ENCODE results near the gene CR1L.
"Not testable (repeated sequence)": the region's sequence is repeated elsewhere in the genome, so short reads cannot be mapped to it uniquely, and the experiment has no call there.

The CR1L gene

GRCh38 chr1:207747627-207748492, 102.9 kb downstream of the CR1L start:
- no peak for DNase-seq

- peak; percentile 15 for DNase-seq
Measured at GRCh38 chr1:207748737-207749528, 104.0 kb downstream of the CR1L start.

GRCh38 chr1:207750631-207751305, 105.8 kb downstream of the CR1L start:
- DNase-seq: no peak

- not testable (repeated sequence) for DNase-seq
Measured at GRCh38 chr1:207751463-207751789, 106.5 kb downstream of the CR1L start.

- DNase-seq: peak; percentile 91
Measured at GRCh38 chr1:207751790-207752455, 107.0 kb downstream of the CR1L start, which contains the start of gene CD46. CD46 (plus strand) TSS chr1:207752054; CDS start chr1:207752213, 159 bp downstream.

GRCh38 chr1:207752456-207752998, 107.6 kb downstream of the CR1L start:
- DNase-seq: no peak

GRCh38 chr1:207753611-207754010, 108.7 kb downstream of the CR1L start:
- DNase-seq: no peak

GRCh38 chr1:207754011-207754410, 109.1 kb downstream of the CR1L start:
- no peak for DNase-seq

GRCh38 chr1:207754974-207755700, 110.2 kb downstream of the CR1L start:
- DNase-seq: no peak

- DNase-seq: no peak
Measured at GRCh38 chr1:207755846-207756693, 111.1 kb downstream of the CR1L start.

- DNase-seq: no peak
Measured at GRCh38 chr1:207762622-207763021, 117.7 kb downstream of the CR1L start.

- DNase-seq: no peak
Measured at GRCh38 chr1:207763091-207763490, 118.2 kb downstream of the CR1L start.

GRCh38 chr1:207763972-207764371, 119.0 kb downstream of the CR1L start:
- DNase-seq: no peak

GRCh38 chr1:207766569-207766968, 121.6 kb downstream of the CR1L start:
- DNase-seq: no peak

- not testable (repeated sequence) for DNase-seq
Measured at GRCh38 chr1:207770514-207770913, 125.6 kb downstream of the CR1L start.

All from NCI-H1092 (cell line).